ENCODE data around the gene RPTOR. TPM values are rescaled to one million over a fixed set of nuclear protein-coding genes. Genes with fewer than 3 reads are reported as not detected.

Gene RPTOR
- polyA plus RNA-seq, 1 of the 3 experiments (the other 2 are of a cell fraction) = 14.9 TPM

GRCh38 chr17:80555266-80555665, 10.6 kb downstream of the RPTOR start:
- POLR2A ChIA-PET = no interaction called here
- H3K36me3 ChIP-seq (replicated peaks in 1 of 2; ENCODE audit: control insufficient read depth in 1 of 2, insufficient read depth in 2 of 2, low read length in 1 of 2) = no peaks in the 10 kb centered on the region
- no peak overlapping the region for H2AFZ ChIP-seq (ENCODE audit: low read depth)
- TF ChIP-seq FOXM1 (IDR thresholded peaks at IDR 0.05; ENCODE audit: low read depth) (no peak), EZH2phosphoT487 (IDR thresholded peaks at IDR 0.05; ENCODE audit: borderline replicate concordance, low read depth) (no peak), USF1 (IDR thresholded peaks at IDR 0.05; ENCODE audit: borderline replicate concordance, low read depth) (no peak), PBX3 (IDR thresholded peaks at IDR 0.05) (no peak), TEAD4 (IDR thresholded peaks at IDR 0.05; ENCODE audit: borderline replicate concordance, insufficient read depth) (no peak), FOXJ3 (CRISPR knock-in tag; IDR thresholded peaks at IDR 0.05) (no peak), SIN3A (IDR thresholded peaks at IDR 0.05; ENCODE audit: borderline replicate concordance, low read depth, low read length) (no peak), TCF12 (IDR thresholded peaks at IDR 0.05) (no peak), GABPA (IDR thresholded peaks at IDR 0.05; ENCODE audit: low read depth) (no peak), NRF1 (IDR thresholded peaks at IDR 0.05; ENCODE audit: low read depth, low read length) (no peak), MEF2A (IDR thresholded peaks at IDR 0.05; ENCODE audit: borderline replicate concordance, low read depth) (no peak), RCOR1 (IDR thresholded peaks at IDR 0.05; ENCODE audit: low read length) (no peak)
- CTCF ChIA-PET = interaction anchor here (0.9 to 1.9 kb wide), 3 partner anchors 10 to 344 kb away, joined by 3 to 12 read pairs (median 4); no protein-coding TSS in a partner anchor
- no peaks in the 10 kb centered on the region for H3F3A ChIP-seq (replicated peaks; ENCODE audit: insufficient read depth)
- H3K4me3 ChIP-seq (ENCODE audit: low read depth in 2 of 2, low read length in 1 of 2) = no peak overlapping the region
- H4K20me1 ChIP-seq (ENCODE audit: insufficient read depth) = peaks cover 40% of the 10 kb centered on the region
- DNase-seq = no peak
- H3K27ac ChIP-seq (ENCODE audit: low read depth in 2 of 2, low read length in 1 of 2) = no peak overlapping the region
- no peak overlapping the region for H3K4me2 ChIP-seq
- no peak overlapping the region for H3K9ac ChIP-seq
- WGBS (ENCODE audit: low lambda C conversion rate) = 97% methylated on average over 7 of the region's 7 CpGs
- H3K79me2 ChIP-seq (ENCODE audit: insufficient read depth) = peaks cover 78% of the 10 kb centered on the region
- peaks cover 0 to 11% of the 10 kb centered on the region in 2 experiments; a peak in 2 of 4 replicates for H3K4me1 ChIP-seq (ENCODE audit: control insufficient read depth in 1 of 2, insufficient read depth in 2 of 2, low read depth in 1 of 2, low read length in 1 of 2)
- no peaks in the 10 kb centered on the region for H3K9me2 ChIP-seq
- no peaks in the 10 kb centered on the region for H3K9me3 ChIP-seq
- no peaks in the 10 kb centered on the region for H3K27me3 ChIP-seq (ENCODE audit: insufficient read depth)

- Histone ChIP-seq H3K27me3 (ENCODE audit: insufficient read depth) (no peaks in the 10 kb centered on the region), H3K4me3 (ENCODE audit: low read depth in 2 of 2, low read length in 1 of 2) (no peak overlapping the region), H3K9me2 (no peaks in the 10 kb centered on the region), H3K4me1 (ENCODE audit: control insufficient read depth in 1 of 2, insufficient read depth in 2 of 2, low read depth in 1 of 2, low read length in 1 of 2) (peaks cover 3 to 17% of the 10 kb centered on the region in 2 experiments; a peak in 3 of 4 replicates), H3K4me2 (no peak overlapping the region), H3K27ac (ENCODE audit: low read depth in 2 of 2, low read length in 1 of 2) (no peak overlapping the region), H3K9ac (no peak overlapping the region), H3K9me3 (no peaks in the 10 kb centered on the region), H2AFZ (ENCODE audit: low read depth) (no peak overlapping the region), H3F3A (replicated peaks; ENCODE audit: insufficient read depth) (no peaks in the 10 kb centered on the region), H3K79me2 (ENCODE audit: insufficient read depth) (peaks cover 81% of the 10 kb centered on the region), H4K20me1 (ENCODE audit: insufficient read depth) (peaks cover 51% of the 10 kb centered on the region), H3K36me3 (replicated peaks in 1 of 2; ENCODE audit: control insufficient read depth in 1 of 2, insufficient read depth in 2 of 2, low read length in 1 of 2) (no peaks in the 10 kb centered on the region)
- POLR2A ChIA-PET = no interaction called here
- no peak for DNase-seq
- TF ChIP-seq NFIC (IDR thresholded peaks at IDR 0.05; ENCODE audit: borderline replicate concordance) (no peak), CTCF (IDR thresholded peaks at IDR 0.05) (no peak), USF1 (IDR thresholded peaks at IDR 0.05; ENCODE audit: borderline replicate concordance, low read depth) (no peak), ELF1 (IDR thresholded peaks at IDR 0.05) (no peak)
- 90% methylated on average over 6 of the region's 6 CpGs for WGBS (ENCODE audit: low lambda C conversion rate)
- CTCF ChIA-PET = interaction anchor here (1.2 to 3.7 kb wide), 5 partner anchors 9 to 131 kb away, joined by 3 to 24 read pairs (median 6); no protein-coding TSS in a partner anchor
Observed at GRCh38 chr17:80558046-80558445, 13.4 kb downstream of the RPTOR start.
